Measurements from ENCODE around the gene ZMAT5. TPM values are rescaled to one million over a fixed set of nuclear protein-coding genes. Genes with fewer than 3 reads are reported as not detected.

ZMAT5 gene
- total and polyA plus RNA-seq, 2 of the 13 experiments (the other 11 are each of a cell fraction or from before 2014, with no cell fraction given), result 20.7 to 27.8 TPM

DNA sequence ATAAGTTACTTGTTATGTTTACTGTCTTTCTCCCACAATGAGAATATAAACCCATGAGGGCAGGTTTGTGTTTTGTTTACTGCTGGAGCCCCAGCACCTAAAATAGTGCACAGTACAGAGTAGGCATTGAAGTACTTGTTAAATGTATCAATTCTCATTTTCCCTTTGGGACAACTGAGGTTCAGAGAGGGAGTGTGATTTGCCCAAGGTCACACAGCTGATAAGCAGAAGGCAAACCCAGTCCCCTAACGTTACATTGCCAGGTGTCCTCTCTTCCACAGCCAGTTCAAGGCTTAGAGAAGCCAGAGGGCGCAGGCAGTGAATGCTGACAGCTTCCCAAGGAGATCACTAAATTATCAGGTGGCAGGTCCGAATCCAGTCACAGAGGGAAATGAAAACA is 16.8 kb downstream of the ZMAT5 start:
- Histone ChIP-seq H4K20me1 (ENCODE audit: insufficient read depth, low read length) (no peaks in the 10 kb centered on the region), H3K4me3 (replicated peaks in 1 of 3; ENCODE audit: insufficient read depth in 1 of 3, low read depth in 2 of 3, low read length in 3 of 3) (no peak overlapping the region), H2AFZ (ENCODE audit: low read length) (no peak overlapping the region), H3K9me3 (ENCODE audit: low read length) (no peaks in the 10 kb centered on the region), H3K36me3 (replicated peaks in 1 of 2; ENCODE audit: control insufficient read depth in 1 of 2, insufficient read depth in 2 of 2, low read length in 2 of 2) (peaks cover 4 to 22% of the 10 kb centered on the region in 2 experiments; a peak in 4 of 5 replicates), H3K27ac (ENCODE audit: extremely low read length, insufficient read depth, low read length) (no peak overlapping the region), H3K27me3 (ENCODE audit: control insufficient read depth in 1 of 2, insufficient read depth in 2 of 2, low read length in 2 of 2) (no peaks in the 10 kb centered on the region), H3K4me2 (ENCODE audit: low read depth, low read length) (no peak overlapping the region), H3K79me2 (ENCODE audit: insufficient read depth, low read length) (no peaks in the 10 kb centered on the region), H3K9ac (ENCODE audit: insufficient read depth, low read depth, low read length) (no peak overlapping the region), H3K4me1 (ENCODE audit: insufficient read depth, low read length) (peaks cover 18% of the 10 kb centered on the region; the same call in 1 of the 2 replicates)
- BruUV-seq (replicated peaks), result no TSS peak
- no peak for TF ChIP-seq ZNF746 (CRISPR knock-in tag; IDR thresholded peaks at IDR 0.05)
- peak; percentile 73 for TF ChIP-seq ZNF768 (CRISPR knock-in tag; IDR thresholded peaks at IDR 0.05)
- intact Hi-C loops (cut with micrococcal nuclease; ENCODE audit: unreplicated experiment) (no loop called here), in situ Hi-C loops (cut with HindIII; ENCODE audit: extremely low pct_ligation_motif_present, low pct_unique_long_range_greater_than_20kb) (no loop called here)
- no peak for FAIRE-seq
- no peak for DNase-seq (ENCODE audit: low spot score)
- POLR2A ChIA-PET, result interaction anchor here (2.9 kb wide), 1 partner anchor 16 kb away, joined by 8 read pairs; the partner anchor contains the start of genes UQCR10 and ZMAT5
- WGBS (ENCODE audit: low lambda C conversion rate), result 93% methylated on average over 3 of the region's 3 CpGs
- ATAC-seq, result no peak
- CTCF ChIA-PET (ENCODE audit: low intra/inter-chr PET ratio, low total read pairs), result no interaction called here

GRCh38 chr22:29748248-29748893 is 18.4 kb downstream of the ZMAT5 start:
- no peak for ATAC-seq
- no TSS peak for BruUV-seq (replicated peaks)
- CTCF ChIA-PET (ENCODE audit: low intra/inter-chr PET ratio, low total read pairs), result no interaction called here
- H3K9me3 ChIP-seq (ENCODE audit: low read length), result no peaks in the 10 kb centered on the region
- H3K4me2 ChIP-seq (ENCODE audit: low read depth, low read length), result no peak overlapping the region
- H3K27me3 ChIP-seq (ENCODE audit: control insufficient read depth in 1 of 2, insufficient read depth in 2 of 2, low read length in 2 of 2), result no peaks in the 10 kb centered on the region
- 96% methylated on average over 7 of the region's 9 CpGs for WGBS (ENCODE audit: low lambda C conversion rate)
- H3K27ac ChIP-seq (ENCODE audit: extremely low read length, insufficient read depth, low read length), result no peak overlapping the region
- no peak overlapping the region for H3K9ac ChIP-seq (ENCODE audit: insufficient read depth, low read depth, low read length)
- peaks cover 4 to 29% of the 10 kb centered on the region in 2 experiments; a peak in 4 of 5 replicates for H3K36me3 ChIP-seq (replicated peaks in 1 of 2; ENCODE audit: control insufficient read depth in 1 of 2, insufficient read depth in 2 of 2, low read length in 2 of 2)
- in situ Hi-C loops (cut with HindIII; ENCODE audit: extremely low pct_ligation_motif_present, low pct_unique_long_range_greater_than_20kb), result no loop called here
- TF ChIP-seq MAFF (IDR thresholded peaks at IDR 0.05; ENCODE audit: low read depth, low read length) (no peak), HOMEZ (CRISPR knock-in tag; IDR thresholded peaks at IDR 0.05; ENCODE audit: low read depth) (no peak), ZNF468 (CRISPR knock-in tag; IDR thresholded peaks at IDR 0.05) (no peak), ZNF572 (CRISPR knock-in tag; IDR thresholded peaks at IDR 0.05) (no peak), MLLT10 (CRISPR knock-in tag; IDR thresholded peaks at IDR 0.05) (no peak), MATR3 (CRISPR knock-in tag; IDR thresholded peaks at IDR 0.05) (no peak), ZMYM3 (CRISPR knock-in tag; IDR thresholded peaks at IDR 0.05) (no peak), SNAI1 (CRISPR knock-in tag; IDR thresholded peaks at IDR 0.05; ENCODE audit: borderline replicate concordance) (no peak), NCOA2 (CRISPR knock-in tag; IDR thresholded peaks at IDR 0.05) (no peak)
- intact Hi-C loops (cut with micrococcal nuclease; ENCODE audit: unreplicated experiment), result no loop called here
- H3K79me2 ChIP-seq (ENCODE audit: insufficient read depth, low read length), result no peaks in the 10 kb centered on the region
- no peaks in the 10 kb centered on the region for H4K20me1 ChIP-seq (ENCODE audit: insufficient read depth, low read length)
- no peak overlapping the region for H2AFZ ChIP-seq (ENCODE audit: low read length)
- POLR2A ChIA-PET, result no interaction called here
- H3K4me1 ChIP-seq (ENCODE audit: insufficient read depth, low read length), result peaks cover 18% of the 10 kb centered on the region; the same call in 1 of the 2 replicates
- no peak overlapping the region for H3K4me3 ChIP-seq (replicated peaks in 1 of 3; ENCODE audit: insufficient read depth in 1 of 3, low read depth in 2 of 3, low read length in 3 of 3)
- DNase-seq (ENCODE audit: low spot score), result no peak
- no peak for FAIRE-seq
